Measurements from ENCODE around the gene ANKS3.
A peak's percentile ranks its signal among the peaks of the same experiment; 100 is the strongest.

Gene ANKS3

DNA sequence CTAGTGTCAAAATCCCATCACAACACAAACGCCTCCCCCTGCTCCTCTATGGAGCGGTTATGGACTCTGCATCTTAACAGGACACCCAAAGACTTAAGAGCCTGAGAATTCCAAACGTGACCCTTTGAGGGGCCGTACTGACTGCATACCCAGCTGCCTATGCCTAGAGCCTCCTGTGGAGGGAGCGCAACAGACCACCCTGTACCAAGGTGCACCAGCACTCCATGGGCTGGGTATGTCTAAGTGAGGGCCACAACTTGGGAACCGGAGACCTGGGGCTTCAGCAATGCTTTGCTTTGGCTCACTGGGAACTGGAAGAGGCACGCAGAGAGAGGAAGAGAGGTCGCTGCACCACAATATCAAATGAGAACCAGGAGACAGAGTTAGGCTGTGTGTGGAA is 5.4 kb downstream of the ANKS3 start:
- DNase-seq (ENCODE audit: low spot score) = no peak

DNA sequence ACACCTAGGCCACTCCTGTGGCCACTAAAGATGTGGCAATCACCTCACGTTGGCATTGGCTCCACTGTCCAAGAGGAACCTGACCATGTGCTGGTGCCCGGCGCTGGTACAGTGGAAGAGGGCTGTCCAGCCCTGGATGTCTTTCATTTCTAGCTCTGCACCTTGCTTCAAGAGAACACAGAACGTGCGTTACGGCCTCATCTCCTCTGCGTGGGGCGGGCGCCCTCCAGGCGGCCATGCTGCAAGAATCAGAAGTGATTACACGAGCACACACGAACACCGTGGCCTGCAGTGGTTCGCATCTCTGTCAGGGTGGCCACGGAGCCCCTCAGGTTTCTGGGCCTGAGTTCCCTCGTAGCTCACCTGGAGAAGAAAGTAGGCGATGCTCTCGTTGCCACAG is 7.5 kb downstream of the ANKS3 start:
- no peak for DNase-seq (ENCODE audit: low spot score)

DNA sequence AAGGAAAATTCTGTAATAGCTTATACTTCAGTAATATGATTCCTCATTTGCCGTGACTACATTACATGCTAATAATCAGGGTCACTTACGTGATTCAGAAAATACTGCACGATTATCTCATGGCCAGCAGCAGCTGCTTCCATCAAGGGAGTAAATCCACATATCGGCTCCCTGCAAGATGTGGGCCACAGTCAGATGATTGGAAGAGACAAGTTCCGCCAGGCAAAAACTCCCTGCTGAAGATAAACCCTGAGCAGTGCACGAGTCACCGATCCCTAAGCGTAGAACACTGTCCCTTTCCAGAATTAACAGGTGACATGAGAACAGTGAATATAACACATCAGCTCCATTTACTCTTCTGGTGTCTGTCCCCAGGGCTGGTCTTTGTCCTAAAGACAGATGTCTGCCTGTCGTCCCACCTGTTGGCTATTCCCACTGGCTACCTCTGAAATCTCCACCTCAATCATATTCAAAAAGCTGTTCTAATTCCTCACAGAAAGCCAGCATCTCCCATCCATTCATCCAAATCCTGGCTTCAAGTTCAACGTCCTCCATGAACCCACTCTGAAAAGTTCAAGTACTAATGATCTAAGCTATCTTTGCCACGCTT is 9.3 kb downstream of the ANKS3 start:
- no peak for DNase-seq (ENCODE audit: low spot score)

DNA sequence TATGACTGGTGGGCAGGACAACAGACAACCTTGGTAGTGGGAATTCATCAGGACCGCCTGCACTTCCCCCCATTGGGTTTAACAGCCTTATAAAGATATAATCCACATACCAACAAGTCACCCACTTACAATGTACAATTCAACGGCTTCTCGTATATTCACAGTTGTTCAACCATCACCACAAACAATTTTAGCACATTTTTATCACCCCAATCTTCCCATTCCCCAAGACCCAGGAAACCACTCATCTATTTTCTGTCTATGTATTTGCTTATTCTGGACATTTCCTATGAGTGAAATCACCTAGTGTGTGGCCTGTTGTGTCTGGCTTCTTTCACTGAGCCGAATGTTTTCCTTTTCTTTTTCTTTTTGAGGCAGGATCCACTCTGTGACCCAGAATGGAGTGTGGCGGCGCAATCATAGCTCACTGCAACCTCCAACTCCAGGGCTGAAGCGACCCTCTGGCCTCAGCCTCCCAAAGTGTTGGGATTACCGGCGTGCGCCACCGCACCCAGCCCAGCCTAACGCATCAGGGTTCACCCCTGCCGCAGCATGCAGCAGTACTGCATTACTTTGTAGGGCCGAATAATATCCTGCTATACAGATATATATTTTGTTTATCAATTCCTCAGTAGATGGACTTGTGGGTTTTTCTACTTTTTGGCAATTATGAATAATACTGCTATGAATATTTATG is 10.9 kb downstream of the ANKS3 start:
- DNase-seq (ENCODE audit: low spot score) = no peak

DNA sequence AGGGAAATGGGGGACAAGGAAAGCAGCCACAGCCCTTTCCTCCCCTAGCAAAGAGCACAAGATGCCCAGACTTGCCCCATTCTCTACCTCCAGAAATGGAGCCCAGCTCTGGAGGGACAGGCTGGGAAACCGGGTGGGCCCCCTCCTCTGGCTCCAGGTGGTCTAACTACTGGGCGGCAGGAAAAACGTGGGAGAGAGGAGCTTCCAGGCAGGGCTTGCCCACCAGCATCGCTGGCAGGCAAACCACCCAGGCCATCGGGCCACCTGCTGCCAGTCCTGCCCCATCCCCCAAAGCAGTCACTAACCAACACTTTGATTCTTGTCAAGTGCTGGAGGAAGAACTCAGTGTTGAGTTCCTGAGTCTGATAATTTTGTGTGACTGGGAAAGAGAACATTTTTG is 15.6 kb downstream of the ANKS3 start:
- no peak for DNase-seq (ENCODE audit: low spot score)

DNA sequence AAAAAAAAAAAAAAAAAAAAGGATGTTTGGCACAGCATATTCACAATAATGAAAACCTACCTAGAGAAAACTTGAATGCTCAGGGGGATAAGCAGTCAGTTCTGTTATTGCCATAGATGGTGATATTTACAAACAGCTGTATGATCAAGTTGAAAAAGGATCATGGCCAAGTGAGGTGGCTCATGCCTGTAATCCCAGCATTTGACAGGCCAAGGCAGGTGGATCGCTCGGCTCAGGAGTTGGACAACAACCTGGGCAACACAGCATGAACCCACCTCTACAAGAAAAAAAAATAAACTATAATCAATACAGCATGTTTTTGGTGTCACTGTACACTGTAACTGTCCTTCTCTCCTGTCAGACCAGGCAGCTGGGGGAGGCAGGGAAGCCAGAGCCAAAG is 19.1 kb downstream of the ANKS3 start:
- no peak for DNase-seq (ENCODE audit: low spot score)

DNA sequence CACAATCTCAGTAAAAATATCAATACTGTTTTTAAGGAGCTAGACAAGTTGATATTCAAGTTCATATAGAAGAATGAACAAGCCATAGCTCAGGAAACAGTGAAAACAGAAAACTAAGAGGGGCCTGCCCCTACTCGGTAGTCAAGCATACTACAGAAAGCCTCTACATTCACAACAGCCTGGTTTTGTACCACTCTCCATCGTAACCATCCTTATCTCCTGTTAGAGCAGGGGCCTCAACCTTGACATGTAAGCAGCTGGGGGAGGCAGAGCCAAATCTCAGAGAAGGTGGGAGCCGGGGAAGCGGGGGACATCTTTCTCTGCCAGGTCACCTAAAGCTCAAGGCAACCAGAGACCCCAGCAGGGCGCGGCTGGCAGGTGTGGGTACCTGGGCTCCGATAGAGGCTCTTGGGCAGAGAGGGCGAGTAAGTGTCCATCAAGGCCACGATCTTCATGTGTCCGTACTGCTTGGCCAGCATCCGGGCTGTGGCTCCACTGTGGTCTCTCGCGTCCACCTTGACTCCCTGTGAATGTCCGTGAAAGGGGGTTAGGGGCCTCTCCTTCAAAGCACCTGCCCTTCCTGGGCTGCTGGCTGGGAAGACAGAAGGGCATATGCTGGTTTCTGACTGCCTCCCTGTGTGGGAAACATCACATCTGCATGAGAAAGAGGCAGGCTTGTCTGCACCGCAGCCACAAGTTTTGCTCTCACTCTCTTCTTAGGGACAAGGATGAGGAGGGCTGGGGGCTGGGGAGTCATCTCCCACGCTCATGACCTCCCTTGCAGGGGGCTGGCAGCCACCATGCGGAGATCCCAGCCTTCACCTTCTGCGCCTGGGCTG is 20.2 kb downstream of the ANKS3 start:
- no peak for DNase-seq (ENCODE audit: low spot score)

DNA sequence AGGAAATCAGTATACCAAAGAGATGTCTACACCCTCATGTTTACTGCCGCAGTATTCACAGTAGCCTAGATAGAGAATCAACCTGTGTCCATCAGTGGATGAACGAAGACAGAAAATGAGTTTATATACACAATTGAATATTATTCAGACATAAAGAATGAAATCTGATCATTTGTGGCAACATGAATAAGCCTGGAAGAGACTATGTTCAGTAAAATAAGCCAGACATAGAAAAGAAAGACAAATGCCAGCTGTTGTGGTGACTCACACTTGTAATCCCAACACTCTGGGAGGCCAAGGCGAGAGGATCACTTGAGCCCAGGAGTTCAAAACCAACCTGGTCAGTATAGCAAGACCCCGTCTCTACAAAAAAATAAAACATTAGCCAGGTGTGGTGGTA is 24.6 kb downstream of the ANKS3 start:
- DNase-seq (ENCODE audit: low spot score) = no peak

DNA sequence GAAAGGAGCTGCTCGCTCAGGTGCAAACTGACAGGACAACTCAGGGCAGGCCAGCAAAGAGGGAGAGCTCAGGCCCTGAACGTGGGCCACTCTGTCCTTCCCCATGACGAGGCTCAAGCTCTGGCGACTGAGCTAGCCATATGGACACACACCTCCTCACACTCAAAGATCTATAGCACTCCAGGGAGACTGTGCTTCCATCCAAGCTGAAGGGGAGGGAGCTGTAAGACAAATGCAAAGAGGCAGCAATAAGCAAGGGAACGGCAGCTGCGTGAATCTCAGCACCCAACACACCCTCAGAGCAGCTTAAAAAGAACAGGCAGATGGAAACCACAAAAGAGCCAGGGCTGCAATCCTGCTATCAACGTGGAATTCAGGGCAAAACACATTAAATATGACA is 27.2 kb downstream of the ANKS3 start:
- no peak for DNase-seq (ENCODE audit: low spot score)

DNA sequence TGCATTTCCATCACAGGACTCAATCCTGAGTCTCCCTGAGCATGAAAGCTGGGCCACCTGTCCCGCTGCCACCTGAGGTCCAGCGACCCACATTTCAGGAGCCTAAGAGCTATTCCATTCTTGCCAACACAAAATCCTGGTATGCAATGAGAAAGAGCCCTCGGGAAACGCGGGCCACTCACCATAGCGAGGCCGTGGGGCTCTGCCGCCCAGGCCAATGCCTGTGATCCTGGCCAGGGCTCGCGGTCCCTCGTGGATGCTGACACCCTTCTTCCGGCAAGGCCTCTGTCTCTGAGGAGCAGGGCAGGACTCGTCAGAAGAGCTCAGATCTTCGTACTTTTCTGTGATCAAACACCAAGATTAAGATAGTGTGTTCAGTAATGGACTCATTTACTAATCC is 29.2 kb downstream of the ANKS3 start:
- DNase-seq (ENCODE audit: low spot score) = no peak

DNA sequence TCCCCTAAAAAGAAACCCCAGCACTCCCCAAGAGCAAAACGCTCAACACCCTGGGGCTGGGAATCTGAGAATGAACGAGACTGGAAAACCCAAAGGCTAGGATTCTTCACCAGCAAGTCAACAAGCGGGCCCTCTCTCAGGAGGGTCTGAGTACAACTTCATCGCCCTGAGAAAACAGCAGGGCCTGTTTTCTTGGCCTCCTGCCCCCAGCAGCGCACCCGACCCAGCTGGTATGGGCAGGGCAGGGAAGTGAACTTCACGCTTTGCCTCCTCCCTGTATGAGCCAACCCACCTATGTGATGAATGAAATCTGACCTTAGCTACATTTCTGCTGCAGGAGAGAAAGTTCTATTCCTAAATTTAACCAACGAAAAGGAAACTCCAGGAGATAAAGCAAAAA is 29.6 kb downstream of the ANKS3 start:
- no peak for DNase-seq (ENCODE audit: low spot score)

DNA sequence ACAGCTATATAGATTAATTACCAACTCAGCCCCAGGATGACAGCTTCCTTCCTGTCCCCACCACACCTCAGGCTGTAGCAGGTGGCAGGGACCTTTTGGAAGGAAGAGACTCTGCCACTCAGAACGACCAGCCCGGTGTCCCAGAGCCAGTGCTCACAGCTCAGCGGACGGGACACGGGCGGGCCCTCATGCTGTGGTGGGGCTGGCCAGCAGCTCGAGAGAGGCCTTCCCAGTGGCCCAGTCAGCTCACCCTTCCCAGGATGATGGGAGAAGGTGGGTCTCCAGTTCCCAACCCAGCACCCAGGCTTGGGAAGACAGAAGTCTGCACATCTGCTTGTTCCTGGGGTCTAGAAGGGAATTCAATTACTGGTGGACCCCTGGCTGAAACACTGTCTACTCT is 30.2 kb downstream of the ANKS3 start:
- no peak for DNase-seq (ENCODE audit: low spot score)

DNA sequence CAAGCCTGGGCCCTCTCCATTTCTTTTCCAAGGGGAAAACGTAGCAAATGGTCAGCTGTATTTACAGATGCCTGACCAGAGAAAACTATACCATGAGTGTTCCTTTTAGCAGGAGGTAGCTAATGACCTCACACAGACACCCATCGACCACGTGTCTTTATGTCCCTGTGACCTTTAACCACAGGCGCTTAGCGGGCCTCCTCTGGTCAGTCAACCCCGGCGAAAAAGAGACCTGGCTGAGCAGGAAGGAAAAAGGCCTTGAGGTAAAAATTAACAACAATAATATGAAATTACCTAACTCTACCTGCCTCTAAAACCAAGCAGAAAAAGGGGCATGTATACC is 31.6 kb downstream of the ANKS3 start:
- DNase-seq (ENCODE audit: low spot score) = no peak

DNA sequence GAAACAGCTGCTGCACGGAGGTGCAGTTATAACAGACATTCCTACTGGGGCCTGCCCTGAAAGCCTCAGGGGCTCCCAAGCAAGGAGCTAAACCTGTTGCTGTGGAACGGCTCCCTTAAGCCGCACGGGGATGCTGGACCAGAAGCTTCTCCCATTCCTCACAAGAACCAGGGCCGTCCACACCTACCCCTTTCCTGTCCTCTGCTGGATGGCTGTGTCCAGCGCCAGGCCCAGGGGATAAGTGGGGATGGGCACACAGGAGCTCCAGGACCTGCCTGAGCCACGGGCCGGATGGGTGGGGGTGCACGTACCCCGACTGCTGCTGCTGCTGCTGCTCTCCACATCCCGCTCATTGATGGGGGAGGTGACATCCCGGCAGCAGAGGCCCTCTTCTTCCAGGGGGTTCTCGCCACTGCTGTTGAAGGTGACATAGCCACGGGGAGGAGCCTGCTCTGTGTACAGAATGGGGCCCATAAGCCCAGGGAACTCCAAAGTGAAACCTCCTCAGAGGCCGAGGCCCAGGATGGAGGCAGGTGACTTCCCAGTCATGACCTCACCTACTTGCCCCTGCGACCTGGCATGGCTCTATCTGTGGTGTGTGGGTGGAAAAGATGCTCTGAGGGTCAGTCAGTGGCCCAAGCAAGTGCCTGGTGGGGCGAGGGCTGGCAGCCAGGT is 32.1 kb downstream of the ANKS3 start:
- DNase-seq (ENCODE audit: low spot score) = no peak

DNA sequence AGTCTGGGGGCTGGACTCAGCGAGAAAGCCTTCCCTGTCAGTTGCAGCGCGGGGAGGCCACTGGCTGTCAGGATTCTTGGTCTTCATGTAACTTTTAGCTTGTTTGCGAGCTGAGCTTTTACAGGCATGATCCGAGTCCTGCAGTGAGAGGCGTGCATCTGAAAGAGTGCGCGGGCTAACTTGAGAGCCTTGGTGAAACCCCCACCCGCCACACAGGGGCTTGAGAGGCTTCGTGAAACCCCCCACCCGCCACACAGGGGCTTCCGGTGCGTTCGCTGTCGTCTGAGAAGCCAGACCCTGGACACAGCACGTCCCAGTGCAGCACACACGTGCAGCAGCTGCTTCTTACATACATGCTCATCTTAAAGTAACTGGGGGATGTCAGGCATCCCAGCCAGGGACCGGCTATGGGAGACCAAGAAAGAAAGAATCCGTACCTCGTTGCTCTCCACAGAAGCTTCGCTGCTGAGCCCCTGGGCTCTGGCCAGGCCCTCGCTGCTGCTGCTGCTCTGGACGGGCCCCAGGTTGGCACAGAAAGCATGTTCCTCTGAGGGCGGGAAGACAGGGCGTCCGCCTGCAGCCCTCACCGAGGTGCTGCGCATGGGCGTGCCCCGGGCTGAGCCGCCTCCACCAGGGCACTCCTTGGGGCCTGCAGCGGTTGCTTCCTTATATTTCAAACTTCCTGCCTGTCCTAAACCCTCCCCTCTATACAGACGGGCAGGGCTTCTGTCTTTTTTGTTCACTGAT is 32.9 kb downstream of the ANKS3 start:
- DNase-seq (ENCODE audit: low spot score) = no peak

DNA sequence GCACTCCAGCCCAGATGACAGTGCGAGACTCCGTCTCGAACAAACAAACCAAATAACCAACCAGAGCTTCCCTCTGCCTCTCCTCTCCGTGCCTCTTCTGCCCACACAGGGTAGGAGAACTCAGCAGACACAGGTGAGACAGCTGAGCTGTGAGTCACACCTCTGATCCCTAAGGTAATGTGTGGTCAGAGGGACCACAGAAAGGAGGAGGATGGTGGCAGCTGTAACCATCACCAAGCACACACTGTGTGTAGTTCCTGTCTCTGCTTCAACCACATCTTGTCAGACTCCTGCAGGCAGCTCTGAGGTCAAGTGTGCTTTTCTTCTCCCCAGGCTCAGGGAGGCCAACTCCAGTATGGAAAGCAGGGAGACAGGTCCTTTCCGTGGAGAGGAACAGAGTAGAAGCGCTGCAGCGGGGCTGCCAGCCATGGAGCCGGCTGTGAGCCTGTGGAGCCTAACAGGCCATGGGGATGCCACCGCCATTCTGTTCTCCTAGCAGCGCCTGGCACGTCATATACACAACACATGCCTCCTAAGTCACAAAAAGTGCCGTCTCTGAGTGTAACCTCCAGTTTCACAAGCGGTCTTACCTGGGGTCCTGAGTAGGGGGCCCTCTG is 33.6 kb downstream of the ANKS3 start:
- peak; percentile 47 for DNase-seq (ENCODE audit: low spot score)

DNA sequence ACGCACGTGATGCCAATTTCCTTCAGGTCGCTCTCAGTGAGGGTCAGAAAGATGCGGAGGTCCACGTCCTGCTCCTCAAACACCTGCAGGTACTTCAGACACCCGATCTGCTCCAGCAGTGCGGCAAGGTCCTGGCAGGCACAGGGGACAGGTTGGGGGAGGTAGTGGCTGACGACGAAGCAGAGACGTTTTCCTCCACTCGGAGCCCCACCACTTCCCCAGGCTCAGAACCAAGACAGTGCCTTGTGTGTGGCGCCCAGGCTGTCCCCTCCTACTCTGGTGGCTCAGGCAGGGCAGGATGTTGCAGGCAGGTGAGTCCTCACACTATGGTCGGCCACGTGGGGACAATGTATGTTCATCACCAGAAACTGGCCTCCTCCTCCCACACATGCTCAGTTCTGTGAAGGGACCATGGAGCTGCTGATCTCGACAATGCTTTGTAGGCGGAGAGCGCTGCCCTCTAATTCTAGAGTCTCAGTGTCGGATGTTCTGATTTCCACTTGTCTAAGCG is 35.0 kb downstream of the ANKS3 start:
- DNase-seq (ENCODE audit: low spot score) = no peak

DNA sequence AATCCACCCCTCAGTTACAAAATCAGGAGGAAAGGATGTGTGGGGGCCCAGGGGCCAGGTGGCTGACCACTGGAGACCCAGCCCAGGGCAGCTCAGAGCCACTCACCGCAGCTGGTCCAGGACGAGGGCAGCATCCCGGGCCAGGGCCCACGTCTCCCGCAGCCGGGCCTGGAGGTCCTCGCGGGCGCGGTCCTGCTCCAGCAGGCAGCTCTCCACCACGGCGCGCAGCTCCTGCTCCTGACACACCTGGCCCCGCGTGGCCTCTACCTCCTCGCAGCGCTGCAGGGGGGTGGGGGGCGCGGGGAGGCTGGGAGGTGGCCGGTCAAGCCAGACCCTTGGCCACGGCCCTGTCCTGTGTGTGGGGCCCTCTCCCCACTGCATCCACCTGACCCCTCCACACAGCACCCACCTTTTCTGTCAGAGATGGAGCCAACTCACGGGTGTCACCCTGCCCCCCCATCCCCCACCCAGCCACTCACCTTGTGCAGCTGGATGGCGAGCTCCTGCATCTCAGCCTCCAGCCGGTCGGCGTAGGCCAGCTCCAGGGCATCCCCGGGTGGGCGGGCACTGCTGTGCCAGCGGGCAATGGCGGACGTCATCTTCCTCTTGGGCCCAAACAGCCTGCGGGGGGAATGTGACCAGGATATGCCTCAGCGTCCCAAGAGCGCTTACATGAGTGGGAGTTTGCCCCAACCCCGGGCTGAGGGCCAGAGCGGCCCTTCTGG is 35.6 kb downstream of the ANKS3 start:
- no peak for DNase-seq (ENCODE audit: low spot score)

DNA sequence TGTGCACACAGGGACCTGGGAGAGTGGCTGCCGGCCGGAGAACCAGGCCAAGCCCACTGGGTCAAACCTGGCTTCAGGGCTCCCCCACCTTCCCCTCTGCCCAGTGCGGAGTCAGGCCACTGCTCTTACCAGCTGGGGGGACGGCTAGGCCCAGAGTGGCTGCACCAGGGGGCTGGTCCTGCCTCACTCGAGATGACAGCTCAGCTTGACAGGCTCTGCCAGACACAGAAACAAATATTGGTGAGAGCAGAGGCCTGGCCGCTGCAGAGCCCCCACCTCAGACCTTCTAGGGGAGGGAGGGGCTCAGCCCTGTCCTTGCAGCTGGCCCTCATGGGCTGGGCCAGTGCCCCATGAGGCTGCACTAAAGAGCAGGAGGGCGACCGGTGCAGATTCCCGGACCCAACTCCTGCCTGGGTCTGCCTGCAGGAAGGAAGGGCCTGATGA is 36.2 kb downstream of the ANKS3 start:
- DNase-seq (ENCODE audit: low spot score) = no peak
